Erythroblast (primary cell): ENCODE data around the gene CLASP1.

Experiments used
- GATA1 ChIP-seq: IDR thresholded peaks from 2 replicates; pipeline ENCODE4 v1.6.1; 2011; ENCODE audit warnings: low read depth, mild to moderate bottlenecking, control low read depth, low read length, moderate library complexity
- POLR2A ChIP-seq: IDR thresholded peaks from 2 replicates; pipeline ENCODE4 v1.6.1; 2011; ENCODE audit warnings: mild to moderate bottlenecking, low read length

DNA sequence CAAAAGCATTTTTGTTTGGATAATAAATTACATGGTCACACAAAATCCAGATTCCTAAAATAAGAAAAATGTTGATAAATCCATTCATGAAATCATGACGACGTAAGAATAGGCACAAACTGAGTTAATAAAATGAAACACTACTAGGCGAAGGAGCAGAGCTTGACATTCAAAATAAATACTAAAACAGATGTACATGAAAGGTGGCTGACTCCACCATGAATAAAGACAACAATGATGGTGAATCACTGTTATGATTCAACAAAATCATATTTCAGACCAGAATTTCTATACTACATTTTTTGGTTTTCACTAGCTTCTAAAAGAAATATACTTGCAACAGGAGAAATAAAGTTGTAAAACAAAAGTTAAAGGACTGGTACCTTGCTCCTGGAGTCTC, 240.6 kb downstream of the CLASP1 start:
- TF ChIP-seq POLR2A (no peak), GATA1 (no peak)
